Mucosa of gallbladder (tissue), 1 donor: Measurements from ENCODE around the gene CLCA4. TPM values are rescaled to one million over a fixed set of nuclear protein-coding genes. Genes with fewer than 3 reads are reported as not detected.

ENCODE experiments used
- DNase-seq: peaks from one replicate; pipeline ENCODE4 v3.0.0-alpha.2; 2020; ENCODE audit warnings: low spot score
- total RNA-seq: library from RNA; stranded (reverse); gene quantifications from one replicate; pipeline ENCODE4 v1.2.1, GENCODE V29; 2021
- donor health status: DM: no; HTN: no; CAD: no.

Gene CLCA4
- total RNA-seq, 1 donor from 2014 or later = 0.20 TPM

GRCh38 chr1:86618358-86618757, 71.5 kb downstream of the CLCA4 start:
- DNase-seq = no peak

- DNase-seq = no peak
These were observed 72.4 kb downstream of the CLCA4 start for GRCh38 chr1:86619313-86619712.

GRCh38 chr1:86621286-86621685, 74.4 kb downstream of the CLCA4 start:
- DNase-seq = no peak

Other genes with a start within 250 kb of the CLCA4 start
- gene ODF2L, start 150.8 kb upstream of the CLCA4 start, total RNA-seq = 28.3 TPM
- gene CLCA2, start 122.9 kb upstream of the CLCA4 start, total RNA-seq = not detected
- 0.37 TPM for gene CLCA1, start 78.2 kb upstream of the CLCA4 start, total RNA-seq
- 65.7 TPM for gene SH3GLB1, start 157.5 kb downstream of the CLCA4 start, total RNA-seq